GM18505 (cell line): ENCODE results near the gene INO80D.
"Not testable (repeated sequence)": the region's sequence is repeated elsewhere in the genome, so short reads cannot be mapped to it uniquely, and the experiment has no call there.

Experiments
- ATAC-seq: cut with Tn5 transposase; IDR thresholded peaks from one replicate; pipeline ENCODE4 v1.9.1; 2021; ENCODE audit not compliant: unreplicated experiment
- POLR2A ChIP-seq: IDR thresholded peaks from 4 replicates; pipeline ENCODE4 v1.6.1; 2011; ENCODE audit warnings: borderline replicate concordance; ENCODE audit not compliant: insufficient read depth, insufficient read length; ENCODE audit errors: extremely low read depth

The INO80D gene

DNA sequence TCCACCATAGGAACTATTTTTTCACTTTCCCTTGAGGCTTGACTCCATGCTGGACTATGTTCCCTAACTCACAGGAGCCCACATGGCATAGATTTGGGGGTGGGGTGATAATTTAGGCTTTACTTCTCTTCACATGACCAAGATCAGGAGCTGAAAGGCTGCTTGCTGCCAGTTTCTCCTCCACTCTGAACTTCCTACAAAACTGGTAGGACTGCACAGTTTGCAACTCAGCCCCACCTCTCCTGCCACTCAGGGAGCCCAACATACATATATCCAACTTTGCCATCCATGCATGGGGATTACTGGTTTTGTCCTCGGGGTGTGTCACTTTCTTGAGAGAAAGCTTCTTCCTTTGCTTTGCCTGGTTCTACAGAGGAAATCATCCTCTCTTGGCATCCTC lies 14.2 kb downstream of the INO80D start:
- no peak for ATAC-seq
- no peak for TF ChIP-seq POLR2A

GRCh38 chr2:206069417-206069816 lies 16.6 kb downstream of the INO80D start:
- no peak for TF ChIP-seq POLR2A
- no peak for ATAC-seq

DNA sequence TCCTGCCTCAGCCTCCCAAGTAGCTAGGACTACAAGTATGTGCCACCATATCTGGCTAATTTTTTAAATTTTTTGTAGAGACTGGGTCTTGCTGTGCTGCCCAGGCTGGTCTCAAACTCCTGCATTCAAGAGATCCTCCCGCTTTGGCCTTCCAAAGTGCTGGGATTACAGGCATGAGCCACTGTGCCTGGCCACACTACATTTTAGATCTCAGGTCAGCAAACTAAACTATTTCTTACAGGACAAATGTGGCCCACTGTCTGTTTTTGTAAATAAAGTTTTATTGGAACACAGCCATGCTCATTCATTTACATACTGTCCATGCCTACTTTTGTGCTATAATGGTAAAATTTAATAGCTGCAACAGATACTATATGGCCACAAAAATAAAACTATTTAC lies 17.8 kb downstream of the INO80D start:
- ATAC-seq: no peak
- no peak for TF ChIP-seq POLR2A

- TF ChIP-seq POLR2A: no peak
- no peak for ATAC-seq
Observed at GRCh38 chr2:206064077-206064476, 21.9 kb downstream of the INO80D start.

DNA sequence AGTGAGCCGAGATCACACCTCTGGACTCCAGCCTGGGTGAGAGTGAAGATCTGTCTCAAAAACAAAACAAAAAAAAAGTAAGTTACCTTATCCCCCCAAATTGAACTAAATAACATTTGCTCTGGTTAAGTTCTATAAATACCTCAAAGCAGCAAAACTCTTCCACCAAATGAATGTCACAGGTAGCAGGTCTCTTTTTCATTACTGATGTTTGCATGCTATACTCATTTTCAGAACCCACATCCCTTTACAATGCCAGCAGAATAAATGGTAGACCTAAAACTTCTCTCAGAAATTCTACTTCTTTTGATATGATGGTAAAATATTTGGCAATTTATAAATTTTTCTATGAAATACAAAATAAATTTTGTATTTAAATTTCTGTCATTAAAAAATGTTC lies 22.3 kb downstream of the INO80D start:
- no peak for ATAC-seq
- TF ChIP-seq POLR2A: no peak

GRCh38 chr2:206062724-206063123 lies 23.2 kb downstream of the INO80D start:
- no peak for ATAC-seq
- TF ChIP-seq POLR2A: no peak

GRCh38 chr2:206056286-206056685 lies 29.7 kb downstream of the INO80D start:
- ATAC-seq: no peak
- no peak for TF ChIP-seq POLR2A

DNA sequence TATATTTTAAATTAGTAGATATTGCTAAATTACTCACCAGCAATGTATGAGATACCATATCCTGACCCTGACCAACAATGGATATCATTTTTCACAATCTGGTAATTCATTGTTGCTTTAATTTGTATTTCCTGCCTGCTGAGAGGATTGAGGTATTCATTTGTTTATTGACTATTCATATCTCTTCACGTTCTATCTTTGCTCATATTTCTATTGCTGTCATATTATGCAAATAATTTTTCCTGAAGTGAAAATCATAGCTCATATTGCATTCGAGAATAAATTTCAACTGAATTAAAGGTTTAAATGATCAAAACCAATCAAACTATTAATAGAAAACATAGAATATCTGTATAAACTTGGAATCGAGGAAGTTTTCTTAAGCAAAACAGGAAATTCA lies 31.0 kb downstream of the INO80D start:
- TF ChIP-seq POLR2A: no peak
- no peak for ATAC-seq

DNA sequence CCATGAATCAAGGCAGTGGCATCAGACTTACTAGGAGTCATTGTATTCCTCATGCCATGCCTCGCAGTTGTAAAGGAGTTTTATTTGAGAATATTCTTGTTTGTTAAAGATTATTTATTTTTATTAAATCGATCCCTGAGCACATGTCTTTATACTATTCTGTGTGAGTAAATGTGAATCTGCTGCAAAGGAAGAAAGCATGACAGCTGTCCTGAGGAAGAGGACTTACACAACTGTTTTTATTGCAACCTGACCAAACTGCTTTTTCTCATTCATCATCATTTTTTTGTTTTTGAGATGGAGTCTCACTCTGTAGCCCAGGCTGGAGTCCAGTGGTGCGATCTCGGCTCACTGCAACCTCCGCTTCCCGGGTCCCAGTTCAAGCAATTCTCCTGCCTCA lies 34.1 kb downstream of the INO80D start:
- no peak for ATAC-seq
- no peak for TF ChIP-seq POLR2A

DNA sequence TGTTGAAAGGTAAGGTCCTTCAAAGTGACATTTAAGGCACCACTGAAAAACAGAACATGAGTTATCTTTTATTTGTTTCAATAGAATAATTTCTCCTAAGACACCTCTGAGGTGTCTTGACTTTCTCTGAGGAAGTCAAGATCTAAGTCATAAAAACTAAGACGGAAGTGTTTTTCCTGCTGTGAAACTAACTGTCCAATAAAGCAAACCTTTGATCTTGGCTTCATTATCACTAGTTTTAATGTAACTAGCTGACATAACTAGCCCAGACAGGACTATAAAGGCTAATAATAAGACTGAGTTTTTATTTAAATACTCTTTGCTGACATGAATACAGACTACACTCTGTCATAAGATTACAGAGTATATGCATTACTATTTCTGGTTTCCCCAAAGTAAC lies 36.6 kb downstream of the INO80D start:
- no peak for ATAC-seq
- TF ChIP-seq POLR2A: no peak

DNA sequence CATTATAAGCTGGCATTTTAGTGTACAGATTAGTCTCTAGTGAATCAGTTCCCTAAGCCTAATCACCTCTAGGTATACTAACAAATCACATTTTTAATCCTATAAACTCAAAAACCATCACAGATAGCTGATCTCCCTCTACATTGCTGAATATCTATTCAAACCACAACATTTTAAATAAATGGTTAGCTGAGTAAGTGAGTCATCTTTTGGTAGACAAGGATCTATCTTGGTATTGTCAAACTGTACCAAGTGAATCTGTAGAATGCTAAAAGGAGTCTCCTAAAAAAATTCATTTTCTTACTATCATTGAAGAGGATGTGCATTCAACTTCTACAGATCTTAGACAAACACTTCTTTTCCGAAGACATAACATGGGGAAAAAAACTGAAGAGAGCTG lies 40.7 kb downstream of the INO80D start:
- no peak for ATAC-seq
- TF ChIP-seq POLR2A: no peak

GRCh38 chr2:206040525-206040924 lies 45.4 kb downstream of the INO80D start:
- no peak for ATAC-seq
- no peak for TF ChIP-seq POLR2A

DNA sequence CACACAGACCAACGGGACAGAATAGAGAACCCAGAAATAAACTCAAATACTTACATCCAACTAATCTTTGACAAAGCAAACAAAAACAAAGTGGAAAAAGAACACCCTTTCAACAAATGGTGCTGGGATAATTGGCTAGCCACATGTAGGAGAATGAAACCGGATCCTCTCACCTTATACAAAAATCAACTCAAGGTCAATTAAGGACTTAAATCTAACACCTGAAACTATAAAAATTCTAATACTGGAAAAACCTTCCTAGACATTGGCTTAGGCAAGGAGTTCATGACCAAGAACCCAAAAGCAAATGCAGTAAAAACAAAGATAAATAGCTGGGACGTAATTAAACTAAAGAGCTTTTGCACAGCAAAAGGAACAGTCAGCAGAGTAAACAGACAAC lies 50.6 kb downstream of the INO80D start:
- not testable (repeated sequence) for ATAC-seq

DNA sequence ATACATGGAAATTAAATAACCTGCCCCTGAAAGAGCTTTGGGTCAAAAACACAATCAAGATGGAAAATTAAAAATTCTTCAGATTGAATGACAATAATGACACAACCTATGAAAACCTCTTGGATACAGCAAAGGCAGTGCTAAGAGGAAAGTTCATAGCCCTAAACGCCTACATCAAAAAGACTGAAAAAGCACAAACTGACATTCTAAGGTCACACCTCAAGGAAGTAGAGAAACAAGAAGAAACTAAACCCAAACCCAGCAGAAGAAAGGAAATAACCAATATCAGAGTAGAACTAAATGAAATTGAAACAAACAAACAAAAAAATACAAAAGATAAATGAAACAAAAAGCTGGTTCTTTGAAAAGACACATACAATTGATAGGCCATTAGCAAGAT lies 52.5 kb downstream of the INO80D start:
- not testable (repeated sequence) for ATAC-seq

DNA sequence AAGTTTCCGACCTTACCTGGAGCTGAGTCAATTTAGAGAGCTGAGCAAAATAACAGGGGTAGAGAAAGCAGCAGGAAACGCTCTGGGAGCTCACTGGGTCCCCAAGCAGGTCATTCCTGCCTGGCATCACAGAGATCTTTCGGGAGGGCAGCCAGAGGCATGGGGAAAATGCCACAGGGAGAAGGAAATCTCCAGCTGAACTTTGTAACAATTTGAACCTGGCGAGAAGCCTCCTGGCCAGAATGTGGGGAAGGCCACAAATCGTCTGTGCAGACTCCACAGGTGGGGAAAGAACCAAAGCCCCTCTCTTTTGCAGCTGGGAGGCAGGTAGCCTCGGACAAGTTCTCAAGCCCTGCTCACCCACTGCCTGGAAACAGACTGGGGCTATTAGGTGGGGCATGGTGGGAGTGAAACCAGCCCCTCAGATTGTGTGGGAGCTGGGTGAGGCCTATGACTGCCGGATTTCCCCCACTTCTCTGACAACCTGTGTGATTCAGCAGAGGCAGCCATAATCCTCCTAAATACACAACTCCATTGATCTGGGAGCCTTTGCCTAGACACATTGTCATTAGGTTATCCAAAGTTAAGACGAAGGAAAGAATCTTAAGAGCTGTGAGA lies 53.9 kb downstream of the INO80D start:
- no peak for ATAC-seq
- TF ChIP-seq POLR2A: no peak

GRCh38 chr2:206031162-206031784 lies 54.7 kb downstream of the INO80D start:
- peak; percentile 73 for ATAC-seq
- TF ChIP-seq POLR2A: no peak

DNA sequence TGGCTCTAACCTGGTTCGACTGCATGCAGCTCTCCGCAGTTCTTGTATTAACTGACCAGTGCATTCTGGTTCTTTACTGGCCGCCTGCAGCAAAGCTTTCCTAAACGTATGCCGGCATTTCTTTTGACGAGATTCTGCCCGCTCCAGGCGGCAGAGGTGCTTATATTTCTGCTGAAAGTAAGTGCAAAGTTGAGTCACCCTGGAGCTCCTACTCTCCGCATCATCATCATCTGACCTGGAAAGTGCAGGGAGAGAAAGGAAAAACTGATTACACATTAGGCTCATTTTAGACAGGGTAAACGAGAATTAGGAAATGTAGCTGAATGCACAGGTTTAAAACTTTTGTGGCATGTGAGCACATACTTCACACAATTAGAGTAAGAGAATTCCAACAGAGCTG lies 57.9 kb downstream of the INO80D start:
- no peak for ATAC-seq
- no peak for TF ChIP-seq POLR2A
